ENCODE data around the gene GSDMA.

The GSDMA gene, protein sequence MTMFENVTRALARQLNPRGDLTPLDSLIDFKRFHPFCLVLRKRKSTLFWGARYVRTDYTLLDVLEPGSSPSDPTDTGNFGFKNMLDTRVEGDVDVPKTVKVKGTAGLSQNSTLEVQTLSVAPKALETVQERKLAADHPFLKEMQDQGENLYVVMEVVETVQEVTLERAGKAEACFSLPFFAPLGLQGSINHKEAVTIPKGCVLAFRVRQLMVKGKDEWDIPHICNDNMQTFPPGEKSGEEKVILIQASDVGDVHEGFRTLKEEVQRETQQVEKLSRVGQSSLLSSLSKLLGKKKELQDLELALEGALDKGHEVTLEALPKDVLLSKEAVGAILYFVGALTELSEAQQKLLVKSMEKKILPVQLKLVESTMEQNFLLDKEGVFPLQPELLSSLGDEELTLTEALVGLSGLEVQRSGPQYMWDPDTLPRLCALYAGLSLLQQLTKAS

DNA sequence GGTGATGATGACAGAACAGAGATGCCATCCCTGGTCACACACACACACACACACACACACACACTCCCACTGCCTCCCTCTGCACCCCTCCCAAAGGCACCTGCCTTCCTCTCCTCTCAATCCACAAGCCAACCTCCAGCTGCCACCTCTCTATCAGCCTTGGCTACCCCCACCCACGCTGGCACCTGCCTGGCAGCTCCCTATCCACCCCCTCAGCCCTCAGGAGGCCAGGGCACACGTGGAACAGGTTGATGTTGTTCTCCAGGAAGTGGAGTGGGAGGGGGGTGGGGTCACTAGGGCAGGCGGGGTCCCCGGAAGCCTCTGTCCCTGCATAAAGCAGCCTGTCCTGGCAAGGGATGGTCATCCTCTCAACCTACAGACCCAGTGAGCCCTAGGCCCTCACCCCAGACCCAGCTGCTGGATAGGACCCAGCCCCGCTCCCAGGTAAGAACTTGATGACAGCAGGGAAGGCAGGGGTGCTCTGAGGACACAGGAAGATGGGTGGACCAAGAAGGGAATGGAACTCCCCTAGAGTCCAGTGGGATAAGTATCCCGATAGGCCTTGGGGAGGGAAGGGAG lies at the start of gene GSDMA:
Gene GSDMA (plus strand): TSS at position 363 of the 579 bp plus-strand sequence. CDS start 2,684 bp downstream, outside the sequence.
- in situ Hi-C loops (cut with HindIII; ENCODE audit: low sequenced_read_pairs), result no loop called here

DNA sequence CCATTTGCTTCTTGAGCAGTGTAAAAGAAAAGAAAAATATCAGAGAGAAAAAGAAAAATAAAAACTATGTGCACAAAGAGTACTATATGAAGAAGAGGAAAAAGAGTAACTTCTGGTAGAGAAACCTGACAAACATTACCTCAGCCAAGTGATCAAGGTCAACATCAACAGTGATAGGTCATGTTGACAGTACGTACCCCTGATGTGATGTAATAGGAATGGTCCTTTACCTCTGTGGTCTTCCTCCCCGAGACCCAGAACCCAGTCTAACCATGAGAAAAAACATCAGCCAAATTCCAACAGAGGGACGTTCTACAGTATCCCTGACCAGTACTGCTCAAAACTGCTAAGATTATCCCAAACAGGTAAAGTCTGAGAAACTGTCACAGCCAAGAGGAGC lies 48.8 kb upstream of the GSDMA start:
- in situ Hi-C loops (cut with HindIII; ENCODE audit: low sequenced_read_pairs), result no loop called here

DNA sequence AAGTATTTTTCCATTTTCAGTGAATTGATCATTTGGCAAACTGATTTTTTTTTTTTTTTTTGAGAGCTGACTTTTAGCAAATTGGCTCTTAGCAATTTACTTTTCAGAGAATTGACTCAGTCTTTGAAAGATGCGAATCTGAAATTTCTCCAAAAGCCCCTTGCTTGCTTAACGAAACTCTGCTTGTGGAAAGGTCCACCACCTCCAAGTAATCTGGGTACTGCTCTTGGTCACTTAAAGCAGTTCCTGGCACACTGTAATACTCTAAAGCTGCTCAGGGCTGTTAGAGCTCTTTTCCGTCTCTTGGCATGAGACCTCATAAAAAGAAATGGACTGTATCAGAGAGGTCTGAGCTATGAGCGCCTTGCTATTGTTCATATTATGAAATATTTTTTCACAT lies 47.2 kb upstream of the GSDMA start:
- in situ Hi-C loops (cut with HindIII; ENCODE audit: low sequenced_read_pairs), result no loop called here

DNA sequence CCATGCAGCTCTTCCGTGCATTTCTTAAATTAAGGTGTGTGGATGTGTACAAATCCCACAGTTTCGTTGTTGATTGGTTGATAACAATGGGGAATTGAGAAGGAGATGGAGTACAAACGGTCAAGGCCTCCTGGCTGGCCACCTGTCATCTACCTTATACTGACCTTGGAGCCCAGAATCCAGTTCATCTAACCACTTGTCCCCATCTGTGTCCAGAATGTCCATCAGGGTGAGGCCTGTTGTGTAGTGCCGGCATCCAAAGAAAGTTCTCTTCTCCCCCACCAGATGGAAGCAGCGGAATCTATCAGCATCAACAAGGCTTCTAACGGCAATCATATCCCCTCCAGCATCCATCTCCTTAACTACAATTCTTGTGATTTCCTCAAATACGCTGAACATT lies 45.9 kb upstream of the GSDMA start:
- in situ Hi-C loops (cut with HindIII; ENCODE audit: low sequenced_read_pairs), result no loop called here

DNA sequence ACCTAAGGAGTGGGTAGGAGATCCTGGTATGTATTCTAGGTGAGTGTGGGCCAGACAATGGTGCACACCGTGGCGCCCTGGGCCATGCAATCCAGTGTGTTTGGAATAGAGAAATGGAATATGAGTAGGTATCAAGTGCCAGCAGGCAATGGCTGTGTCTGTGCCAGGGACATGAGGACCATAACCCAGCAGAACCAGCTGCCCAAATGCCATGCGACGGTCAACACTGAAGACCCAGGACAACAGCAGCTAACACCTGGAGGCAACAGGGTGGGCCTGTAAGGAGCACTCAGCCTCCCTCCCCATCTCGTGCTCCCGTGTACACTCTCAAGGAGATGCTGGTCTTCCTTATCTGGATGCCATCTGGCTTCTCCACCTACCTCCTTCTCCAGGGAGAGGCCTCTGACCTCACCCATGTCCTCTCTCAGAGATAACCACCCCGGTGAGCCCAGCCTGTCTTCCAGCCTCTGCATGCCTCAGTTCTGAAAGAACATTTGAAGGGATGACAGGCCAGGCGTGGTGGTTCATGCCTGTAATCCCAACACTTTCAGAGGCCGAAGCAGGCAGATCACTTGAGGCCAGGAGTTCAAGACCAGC lies 43.6 kb upstream of the GSDMA start:
- in situ Hi-C loops (cut with HindIII; ENCODE audit: low sequenced_read_pairs), result no loop called here

DNA sequence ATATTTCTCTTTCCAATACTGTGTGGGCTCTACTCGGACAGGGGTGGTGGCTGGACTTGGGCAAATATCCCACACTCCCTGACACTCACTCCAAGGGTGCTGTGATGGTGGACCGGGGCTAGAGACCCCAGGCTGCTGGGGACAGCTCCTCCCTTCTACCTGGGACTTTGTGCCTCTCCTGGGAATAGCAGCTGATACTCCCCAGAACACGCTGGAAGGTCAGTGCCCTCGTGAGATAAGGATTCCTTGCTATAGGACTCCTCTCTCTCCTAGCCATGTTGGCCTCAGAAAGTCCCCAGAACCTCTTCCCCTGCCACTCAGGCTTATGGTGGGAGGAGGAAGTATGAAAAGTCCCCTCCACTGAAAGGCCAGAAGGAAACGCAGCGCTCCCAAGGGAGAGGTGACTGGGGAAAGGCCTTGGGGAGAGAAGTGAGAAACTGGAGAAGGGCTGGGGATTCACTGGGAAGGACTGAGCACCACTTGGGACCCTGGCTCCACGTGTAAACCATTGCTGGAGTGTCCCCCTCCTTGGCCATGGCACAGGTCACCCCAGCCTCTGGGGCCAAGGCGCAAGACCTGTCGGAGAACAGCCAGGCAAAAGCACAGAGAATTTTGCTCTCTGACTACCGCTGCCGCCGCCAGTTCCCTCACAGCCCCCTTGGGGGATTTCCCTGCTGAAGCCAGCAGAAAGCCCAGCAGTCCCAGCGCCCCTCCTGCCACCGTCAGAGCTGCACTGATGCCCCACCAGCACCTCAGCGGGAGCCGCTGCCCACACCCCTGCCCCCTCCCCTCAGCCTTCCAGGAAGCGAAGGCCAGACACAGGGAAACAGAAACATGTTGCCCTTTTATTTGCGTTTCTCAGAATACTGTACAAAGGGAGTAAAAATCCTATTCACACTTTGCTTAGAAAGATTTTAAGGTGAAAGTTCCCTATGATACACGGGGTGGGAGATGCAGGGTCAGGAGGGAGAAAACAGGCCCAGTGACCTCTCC lies 42.3 kb upstream of the GSDMA start:
- in situ Hi-C loops (cut with HindIII; ENCODE audit: low sequenced_read_pairs), result no loop called here

DNA sequence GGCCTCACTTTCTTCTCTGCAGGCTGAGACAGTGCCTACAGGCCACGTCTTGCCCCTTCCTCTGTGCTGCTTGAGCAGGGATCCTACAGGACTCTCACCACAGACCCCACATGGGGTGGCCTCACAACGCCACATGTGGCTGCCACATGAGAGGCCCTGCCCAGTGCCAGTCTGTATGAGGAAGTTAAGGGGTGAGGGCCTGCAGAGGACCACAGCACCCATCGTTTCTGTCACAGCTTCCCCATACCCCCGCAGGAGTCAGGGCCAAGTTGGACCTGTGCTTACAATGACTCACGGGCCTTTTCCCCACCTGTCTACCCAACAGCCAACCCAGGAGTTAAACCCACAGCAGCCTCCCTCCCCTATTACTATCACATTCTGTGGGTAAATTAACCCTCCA lies 41.5 kb upstream of the GSDMA start:
- in situ Hi-C loops (cut with HindIII; ENCODE audit: low sequenced_read_pairs), result no loop called here

DNA sequence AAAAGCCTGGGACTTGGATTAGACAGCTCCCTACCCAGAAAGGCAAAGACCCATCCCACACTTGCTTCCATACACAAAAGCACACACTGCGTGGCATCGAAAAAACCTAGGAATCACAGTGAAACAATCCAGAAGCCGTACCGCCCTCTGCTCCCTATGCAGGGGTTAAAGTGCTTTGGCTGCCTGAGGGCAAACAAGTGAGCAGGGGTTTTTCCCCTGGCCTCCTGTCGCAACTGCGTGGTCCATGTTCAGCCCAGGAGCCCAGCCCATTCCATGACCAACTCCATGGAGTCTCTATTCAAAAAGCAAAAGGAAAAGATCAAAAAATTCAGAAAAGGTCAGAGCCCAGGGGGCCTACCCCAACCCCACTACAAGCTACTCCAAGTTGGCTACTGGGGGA lies 40.8 kb upstream of the GSDMA start:
- in situ Hi-C loops (cut with HindIII; ENCODE audit: low sequenced_read_pairs), result no loop called here

DNA sequence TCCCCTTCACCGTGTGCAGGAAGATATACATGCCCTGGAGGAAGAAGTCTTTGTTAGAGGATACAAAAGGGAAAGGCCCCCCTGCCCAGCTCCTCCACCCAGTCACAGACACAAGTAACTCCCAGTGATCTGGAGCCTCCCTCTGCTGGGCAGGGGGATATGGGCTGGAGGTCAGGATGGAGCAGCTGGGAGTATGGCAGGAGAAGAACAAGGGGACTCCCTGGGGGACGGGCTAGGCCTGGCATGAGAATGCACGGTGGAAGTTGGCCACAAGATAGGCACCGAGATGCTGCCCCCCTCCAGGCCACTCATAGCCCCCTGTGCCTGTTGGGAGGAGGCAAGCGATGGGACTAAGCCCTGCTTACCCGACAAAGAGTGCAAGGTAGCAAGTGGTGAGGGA lies 39.6 kb upstream of the GSDMA start:
- in situ Hi-C loops (cut with HindIII; ENCODE audit: low sequenced_read_pairs), result no loop called here

DNA sequence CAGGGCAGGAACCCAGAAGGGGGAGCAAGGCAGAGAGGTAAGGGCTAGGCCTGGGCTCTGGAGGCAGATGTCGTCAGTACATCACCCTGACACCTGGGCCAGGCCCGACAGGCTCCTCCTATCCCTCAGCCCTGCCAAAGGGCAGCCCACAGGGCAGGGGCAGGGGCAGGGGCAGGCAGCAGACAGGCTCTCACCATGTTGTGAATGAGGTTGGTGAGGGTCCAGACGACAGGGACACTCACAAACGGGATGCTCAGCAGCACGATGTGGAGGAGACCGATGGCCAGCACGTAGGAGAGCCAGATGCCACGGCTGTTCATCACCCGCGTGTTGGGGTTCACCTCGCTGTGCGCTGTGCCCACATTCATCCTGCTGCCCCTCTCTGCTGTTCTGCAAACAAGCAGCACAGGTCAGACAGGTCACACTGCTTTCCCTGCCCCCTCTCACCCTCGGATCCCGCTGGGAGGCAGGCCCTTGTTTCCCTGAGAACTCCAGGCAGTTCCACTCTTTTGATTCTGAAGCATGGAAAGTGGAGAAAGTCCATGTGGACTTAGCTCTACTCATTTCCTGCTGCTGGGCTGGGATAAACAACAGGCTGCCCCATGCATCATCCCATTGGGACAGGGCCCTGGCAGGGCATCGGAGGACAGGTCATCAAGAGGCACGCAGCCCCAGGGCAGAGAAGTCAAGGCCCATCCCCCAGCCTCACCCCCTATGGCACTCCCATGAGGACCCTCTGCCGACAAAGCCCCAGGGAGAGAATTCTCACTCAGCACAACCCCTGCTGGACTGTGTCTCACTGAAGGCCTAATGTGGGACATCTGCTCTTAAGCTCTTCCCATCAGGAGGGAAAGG lies 38.7 kb upstream of the GSDMA start:
- in situ Hi-C loops (cut with HindIII; ENCODE audit: low sequenced_read_pairs), result no loop called here

DNA sequence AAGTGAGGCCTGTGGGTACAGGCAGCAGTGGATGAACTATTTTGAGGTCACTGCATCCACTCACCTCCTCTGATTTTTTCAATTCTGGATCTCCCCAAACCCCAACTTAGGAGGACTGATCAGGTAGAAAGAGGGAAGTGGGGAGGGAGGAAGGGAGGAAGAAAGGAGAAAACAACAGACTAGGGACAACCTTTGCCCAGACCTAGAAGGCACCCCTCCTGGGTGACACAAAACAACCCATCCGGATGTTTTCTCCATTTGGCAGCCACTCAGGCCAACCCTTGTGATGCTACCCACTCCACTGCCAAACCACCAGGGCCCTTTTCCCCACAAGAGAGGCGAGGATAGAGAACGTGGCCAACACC lies 38.1 kb upstream of the GSDMA start:
- in situ Hi-C loops (cut with HindIII; ENCODE audit: low sequenced_read_pairs), result no loop called here

DNA sequence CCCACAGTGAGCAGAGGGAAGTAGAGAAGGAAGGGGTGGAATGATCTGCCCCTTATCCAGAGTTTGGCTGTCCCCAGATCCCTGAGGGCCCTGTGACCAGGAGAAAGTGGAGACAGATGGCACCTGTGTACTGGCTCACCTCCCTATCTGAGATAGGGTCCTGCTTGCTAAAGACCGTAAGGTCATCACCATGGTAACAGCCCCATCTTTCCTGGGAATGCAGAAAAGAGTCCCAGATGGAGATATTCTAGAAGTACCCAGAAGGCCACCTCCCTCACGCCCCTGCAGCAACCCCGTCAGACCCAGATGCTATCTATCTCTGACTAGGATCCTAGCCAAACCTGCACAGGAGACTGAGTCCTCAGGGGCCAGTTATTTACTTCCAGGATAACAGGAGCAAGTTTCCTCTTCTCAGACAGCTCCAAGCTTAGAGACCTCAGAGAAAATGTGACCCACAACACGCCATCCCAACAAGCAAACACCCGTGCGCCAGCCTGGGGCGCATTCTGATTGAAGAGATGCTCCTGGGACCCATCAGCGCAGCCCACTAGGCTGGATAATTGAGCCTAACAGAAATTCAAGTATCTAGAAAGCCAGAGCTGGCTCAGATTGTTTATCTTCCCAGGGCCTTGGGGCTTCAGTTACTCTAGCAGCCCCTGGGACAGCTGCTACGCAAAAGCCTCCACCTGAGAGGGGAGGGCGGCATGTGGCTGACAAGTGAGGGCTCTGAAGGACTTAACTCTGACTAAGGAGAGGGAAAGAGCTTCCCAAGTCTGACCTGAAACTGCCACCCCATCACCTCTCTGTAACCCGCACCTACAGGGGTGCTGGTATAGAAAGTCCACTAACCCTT lies 37.3 kb upstream of the GSDMA start:
- in situ Hi-C loops (cut with HindIII; ENCODE audit: low sequenced_read_pairs), result no loop called here

DNA sequence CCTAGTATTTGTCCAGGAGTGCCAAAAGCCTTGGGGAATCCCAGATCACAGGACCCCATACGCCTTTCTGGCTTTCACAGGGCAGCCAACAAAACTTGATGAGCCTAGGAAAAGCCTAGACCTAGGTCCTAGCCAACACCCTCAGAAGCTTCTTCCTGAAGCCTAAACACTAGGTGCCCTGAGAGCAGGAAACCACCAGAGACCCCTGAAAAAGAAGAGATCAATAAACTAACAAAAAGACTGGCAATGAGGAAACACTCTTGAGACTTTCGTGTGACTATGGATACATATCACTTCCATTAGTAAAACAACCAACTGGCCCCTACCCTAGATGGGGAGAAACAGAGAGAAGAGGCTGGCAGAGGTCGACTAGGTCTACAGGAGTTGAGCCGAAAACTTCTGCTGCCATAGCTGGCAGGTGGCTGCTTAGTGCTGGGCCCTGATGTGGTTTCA lies 36.6 kb upstream of the GSDMA start:
- in situ Hi-C loops (cut with HindIII; ENCODE audit: low sequenced_read_pairs), result no loop called here

DNA sequence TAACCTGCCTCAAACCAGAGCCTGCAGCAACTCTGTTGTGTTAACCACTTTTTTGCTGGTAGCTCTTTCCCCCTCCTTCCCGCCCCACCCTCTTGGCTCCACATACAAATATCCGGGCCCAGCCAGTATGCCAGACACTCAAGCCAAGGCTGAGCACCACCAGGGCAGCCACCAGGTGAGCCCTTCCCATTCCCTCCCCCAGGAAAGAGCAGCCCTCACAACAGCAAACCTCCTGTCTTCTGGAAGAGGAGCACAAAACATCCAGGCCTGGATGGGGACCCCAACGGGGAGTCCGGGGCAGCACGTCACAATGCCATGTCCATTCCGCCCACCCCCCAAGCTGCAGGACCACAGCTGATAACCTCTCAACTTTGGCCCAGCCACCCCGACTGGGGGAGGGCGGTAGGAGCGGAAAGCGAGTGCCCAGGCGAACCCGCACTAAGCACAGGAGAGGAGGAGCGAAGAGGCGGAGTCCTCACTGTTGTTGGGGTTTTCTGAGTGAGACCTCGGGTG lies 36.2 kb upstream of the GSDMA start:
- in situ Hi-C loops (cut with HindIII; ENCODE audit: low sequenced_read_pairs), result no loop called here

DNA sequence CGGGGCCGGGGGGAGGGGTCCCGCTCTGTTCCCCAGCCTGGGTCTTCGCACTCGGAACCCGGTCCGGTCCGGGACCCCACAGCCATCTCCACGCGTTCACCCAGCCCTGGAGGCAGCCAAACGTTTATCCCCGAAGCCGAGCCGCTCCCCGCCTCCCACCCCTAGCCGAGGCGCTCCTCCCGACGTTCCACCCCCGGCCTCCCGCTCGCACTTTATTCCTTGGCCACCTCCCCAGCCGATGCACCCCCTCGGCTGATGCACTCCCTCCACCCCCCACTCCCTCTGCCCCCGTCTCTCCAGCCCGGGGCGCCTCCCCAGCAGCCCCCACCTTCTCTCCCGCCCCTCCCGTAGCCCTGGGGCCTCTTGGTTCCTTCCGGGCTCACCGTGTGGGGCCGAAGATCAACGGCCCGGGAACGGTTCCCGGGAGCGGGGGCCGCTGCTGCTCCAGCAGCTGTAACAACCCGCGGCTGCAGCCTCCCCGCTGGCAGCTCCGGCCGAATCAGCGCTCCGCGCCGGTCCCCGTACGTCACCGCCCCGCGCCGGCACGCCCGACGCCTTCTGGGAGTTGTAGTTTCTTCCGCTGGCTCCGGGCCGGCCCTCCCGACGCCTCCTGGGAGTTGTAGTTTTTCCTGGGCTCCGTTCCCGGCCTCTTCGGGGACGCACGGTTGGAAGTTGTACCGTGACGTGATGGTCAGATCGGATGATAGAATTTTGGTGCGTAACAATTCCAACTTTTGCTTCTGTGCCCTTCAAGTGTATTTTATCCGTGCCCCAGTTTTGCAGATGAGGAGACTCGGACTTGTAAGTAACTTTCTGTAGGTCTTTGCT lies 35.5 kb upstream of the GSDMA start, which contains the start of the genes LRRC3C and ORMDL3:
Gene LRRC3C (plus strand): TSS at position 632 of the 828 bp plus-strand sequence. CDS start 13,792 bp downstream, outside the sequence.
Gene ORMDL3 (minus strand): TSS at position 501 of the 828 bp plus-strand sequence. CDS start 3,398 bp downstream, outside the sequence.
- in situ Hi-C loops (cut with HindIII; ENCODE audit: low sequenced_read_pairs), result no loop called here

DNA sequence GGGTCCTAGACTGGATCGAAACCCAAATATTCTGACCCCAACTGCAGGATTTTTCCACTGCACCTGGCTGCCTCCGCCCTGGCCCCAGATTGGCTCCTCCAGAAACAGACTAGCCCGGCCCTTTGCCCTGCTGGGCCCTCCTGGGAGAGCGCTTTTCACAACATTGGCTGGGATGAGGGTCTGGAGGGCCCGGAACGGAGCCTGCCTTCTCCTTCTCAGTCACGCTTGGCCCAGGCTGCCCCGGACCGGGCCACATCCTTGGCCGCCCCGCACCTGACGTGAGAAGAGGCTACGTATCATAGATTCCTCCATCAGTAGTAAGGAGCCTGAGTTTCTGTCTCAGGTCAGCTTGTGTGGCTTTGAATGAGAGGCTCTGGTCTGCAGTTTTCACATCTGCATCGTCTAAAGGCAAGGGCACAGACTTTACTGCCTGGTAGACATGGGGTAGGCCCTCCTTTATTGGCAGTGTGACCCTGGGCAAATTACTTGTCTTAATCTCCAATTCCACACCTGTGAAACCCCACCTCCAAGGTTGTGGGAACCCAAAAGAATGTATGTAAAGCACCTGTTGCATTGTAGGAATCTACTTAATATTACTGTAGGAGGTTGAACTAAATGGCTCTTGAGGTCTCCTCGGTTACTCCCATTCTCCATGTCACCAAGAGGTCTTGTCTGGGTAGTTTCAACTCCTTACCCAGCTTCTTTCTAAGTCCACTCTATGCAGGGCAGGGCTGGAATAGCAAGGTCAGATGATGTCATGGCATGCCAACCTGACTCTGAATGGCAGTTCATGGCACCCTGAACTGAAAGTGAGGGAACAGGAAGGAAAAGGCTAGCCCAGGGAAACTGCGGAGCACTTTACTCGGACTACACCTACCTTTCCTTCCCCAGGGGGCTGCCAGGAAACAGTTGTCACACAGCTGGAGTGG lies 34.6 kb upstream of the GSDMA start:
- in situ Hi-C loops (cut with HindIII; ENCODE audit: low sequenced_read_pairs), result no loop called here
